Measurements from ENCODE around the gene KAZN.
"Not testable (repeated sequence)": the region's sequence is repeated elsewhere in the genome, so short reads cannot be mapped to it uniquely, and the experiment has no call there.

The KAZN gene

GRCh38 chr1:15029786-15030185, 431.3 kb downstream of the KAZN start:
- H3K9me3 ChIP-seq (ENCODE audit: insufficient read depth, low read depth, low read length) = no peaks in the 10 kb centered on the region
- H3K27ac ChIP-seq (ENCODE audit: low read length) = no peak overlapping the region
- H3K4me1 ChIP-seq (ENCODE audit: insufficient read depth, low read length) = peaks cover 5% of the 10 kb centered on the region; the same call in 1 of the 2 replicates
- no peaks in the 10 kb centered on the region for H3K36me3 ChIP-seq (ENCODE audit: insufficient read depth, low read depth, low read length)
- H3K4me3 ChIP-seq (ENCODE audit: low read length) = no peak overlapping the region
- no peaks in the 10 kb centered on the region for H3K27me3 ChIP-seq (ENCODE audit: insufficient read depth, low read length)
- no peak overlapping the region for H3K9ac ChIP-seq (ENCODE audit: low read depth, low read length)

GRCh38 chr1:15031251-15031933, 432.9 kb downstream of the KAZN start:
- peaks cover 5% of the 10 kb centered on the region; the same call in 1 of the 2 replicates for H3K4me1 ChIP-seq (ENCODE audit: insufficient read depth, low read length)
- no peak overlapping the region for H3K9ac ChIP-seq (ENCODE audit: low read depth, low read length)
- no peaks in the 10 kb centered on the region for H3K27me3 ChIP-seq (ENCODE audit: insufficient read depth, low read length)
- no peak overlapping the region for H3K27ac ChIP-seq (ENCODE audit: low read length)
- H3K36me3 ChIP-seq (ENCODE audit: insufficient read depth, low read depth, low read length) = no peaks in the 10 kb centered on the region
- no peak overlapping the region for H3K4me3 ChIP-seq (ENCODE audit: low read length)
- no peaks in the 10 kb centered on the region for H3K9me3 ChIP-seq (ENCODE audit: insufficient read depth, low read depth, low read length)

GRCh38 chr1:15033264-15033663, 434.8 kb downstream of the KAZN start:
- Histone ChIP-seq H3K4me3 (ENCODE audit: low read length) (no peak overlapping the region), H3K36me3 (ENCODE audit: insufficient read depth, low read depth, low read length) (no peaks in the 10 kb centered on the region), H3K9me3 (ENCODE audit: insufficient read depth, low read depth, low read length) (no peaks in the 10 kb centered on the region)

GRCh38 chr1:15034656-15035055, 436.2 kb downstream of the KAZN start:
- H3K27me3 ChIP-seq (ENCODE audit: insufficient read depth, low read length) = no peaks in the 10 kb centered on the region
- H3K4me3 ChIP-seq (ENCODE audit: low read length) = no peak overlapping the region
- H3K36me3 ChIP-seq (ENCODE audit: insufficient read depth, low read depth, low read length) = no peaks in the 10 kb centered on the region
- H3K27ac ChIP-seq (ENCODE audit: low read length) = no peak overlapping the region
- H3K9ac ChIP-seq (ENCODE audit: low read depth, low read length) = no peak overlapping the region
- peaks cover 1% of the 10 kb centered on the region; the same call in 1 of the 2 replicates for H3K4me1 ChIP-seq (ENCODE audit: insufficient read depth, low read length)
- H3K9me3 ChIP-seq (ENCODE audit: insufficient read depth, low read depth, low read length) = no peaks in the 10 kb centered on the region

More at GRCh38 chr1:15033264-15033663, 434.8 kb downstream of the KAZN start:
- Histone ChIP-seq H3K4me1 (ENCODE audit: insufficient read depth, low read length) (peaks cover 5% of the 10 kb centered on the region; the same call in 1 of the 2 replicates), H3K9ac (ENCODE audit: low read depth, low read length) (no peak overlapping the region), H3K27me3 (ENCODE audit: insufficient read depth, low read length) (no peaks in the 10 kb centered on the region), H3K27ac (ENCODE audit: low read length) (no peak overlapping the region)

- no peak overlapping the region for H3K27ac ChIP-seq (ENCODE audit: low read length)
- no peaks in the 10 kb centered on the region for H3K9me3 ChIP-seq (ENCODE audit: insufficient read depth, low read depth, low read length)
- no peak overlapping the region for H3K4me3 ChIP-seq (ENCODE audit: low read length)
- H3K9ac ChIP-seq (ENCODE audit: low read depth, low read length) = no peak overlapping the region
- H3K27me3 ChIP-seq (ENCODE audit: insufficient read depth, low read length) = no peaks in the 10 kb centered on the region
- no peaks in the 10 kb centered on the region; the same call in 1 of the 2 replicates for H3K4me1 ChIP-seq (ENCODE audit: insufficient read depth, low read length)
- H3K36me3 ChIP-seq (ENCODE audit: insufficient read depth, low read depth, low read length) = no peaks in the 10 kb centered on the region
These were observed 436.8 kb downstream of the KAZN start for GRCh38 chr1:15035236-15035635.

GRCh38 chr1:15036101-15036500, 437.6 kb downstream of the KAZN start:
- no peaks in the 10 kb centered on the region for H3K27me3 ChIP-seq (ENCODE audit: insufficient read depth, low read length)
- no peaks in the 10 kb centered on the region for H3K4me1 ChIP-seq (ENCODE audit: insufficient read depth, low read length)
- no peak overlapping the region for H3K4me3 ChIP-seq (ENCODE audit: low read length)
- no peaks in the 10 kb centered on the region for H3K9me3 ChIP-seq (ENCODE audit: insufficient read depth, low read depth, low read length)
- H3K9ac ChIP-seq (ENCODE audit: low read depth, low read length) = no peak overlapping the region
- no peaks in the 10 kb centered on the region for H3K36me3 ChIP-seq (ENCODE audit: insufficient read depth, low read depth, low read length)
- no peak overlapping the region for H3K27ac ChIP-seq (ENCODE audit: low read length)

GRCh38 chr1:15038232-15039016, 439.9 kb downstream of the KAZN start:
- Histone ChIP-seq H3K4me1 (ENCODE audit: insufficient read depth, low read length) (no peaks in the 10 kb centered on the region), H3K9me3 (ENCODE audit: insufficient read depth, low read depth, low read length) (no peaks in the 10 kb centered on the region), H3K27me3 (ENCODE audit: insufficient read depth, low read length) (no peaks in the 10 kb centered on the region), H3K4me3 (ENCODE audit: low read length) (no peak overlapping the region), H3K27ac (ENCODE audit: low read length) (no peak overlapping the region), H3K36me3 (ENCODE audit: insufficient read depth, low read depth, low read length) (no peaks in the 10 kb centered on the region), H3K9ac (ENCODE audit: low read depth, low read length) (no peak overlapping the region)

GRCh38 chr1:15039017-15039648, 440.6 kb downstream of the KAZN start:
- H3K36me3 ChIP-seq (ENCODE audit: insufficient read depth, low read depth, low read length) = no peaks in the 10 kb centered on the region
- H3K9ac ChIP-seq (ENCODE audit: low read depth, low read length) = no peak overlapping the region
- H3K27ac ChIP-seq (ENCODE audit: low read length) = no peak overlapping the region
- H3K4me1 ChIP-seq (ENCODE audit: insufficient read depth, low read length) = no peaks in the 10 kb centered on the region
- H3K9me3 ChIP-seq (ENCODE audit: insufficient read depth, low read depth, low read length) = no peaks in the 10 kb centered on the region
- H3K4me3 ChIP-seq (ENCODE audit: low read length) = no peak overlapping the region
- no peaks in the 10 kb centered on the region for H3K27me3 ChIP-seq (ENCODE audit: insufficient read depth, low read length)

GRCh38 chr1:15039901-15040300, 441.4 kb downstream of the KAZN start:
- Histone ChIP-seq H3K4me1 (ENCODE audit: insufficient read depth, low read length) (no peaks in the 10 kb centered on the region), H3K27ac (ENCODE audit: low read length) (no peak overlapping the region), H3K9me3 (ENCODE audit: insufficient read depth, low read depth, low read length) (no peaks in the 10 kb centered on the region), H3K27me3 (ENCODE audit: insufficient read depth, low read length) (no peaks in the 10 kb centered on the region), H3K36me3 (ENCODE audit: insufficient read depth, low read depth, low read length) (no peaks in the 10 kb centered on the region), H3K9ac (ENCODE audit: low read depth, low read length) (no peak overlapping the region), H3K4me3 (ENCODE audit: low read length) (no peak overlapping the region)

GRCh38 chr1:15040685-15041084, 442.2 kb downstream of the KAZN start:
- not testable (repeated sequence) for H3K27me3 ChIP-seq (ENCODE audit: insufficient read depth, low read length); H3K9me3 ChIP-seq (ENCODE audit: insufficient read depth, low read depth, low read length); H3K9ac ChIP-seq (ENCODE audit: low read depth, low read length); H3K4me3 ChIP-seq (ENCODE audit: low read length); H3K36me3 ChIP-seq (ENCODE audit: insufficient read depth, low read depth, low read length); H3K4me1 ChIP-seq (ENCODE audit: insufficient read depth, low read length); H3K27ac ChIP-seq (ENCODE audit: low read length)

GRCh38 chr1:15042866-15043265, 444.4 kb downstream of the KAZN start:
- Histone ChIP-seq H3K9ac (ENCODE audit: low read depth, low read length) (no peak overlapping the region), H3K4me3 (ENCODE audit: low read length) (no peak overlapping the region), H3K9me3 (ENCODE audit: insufficient read depth, low read depth, low read length) (no peaks in the 10 kb centered on the region), H3K4me1 (ENCODE audit: insufficient read depth, low read length) (no peaks in the 10 kb centered on the region), H3K27ac (ENCODE audit: low read length) (no peak overlapping the region), H3K36me3 (ENCODE audit: insufficient read depth, low read depth, low read length) (no peaks in the 10 kb centered on the region), H3K27me3 (ENCODE audit: insufficient read depth, low read length) (no peaks in the 10 kb centered on the region)

- Histone ChIP-seq H3K27ac (ENCODE audit: low read length) (no peak overlapping the region), H3K36me3 (ENCODE audit: insufficient read depth, low read depth, low read length) (no peaks in the 10 kb centered on the region), H3K4me3 (ENCODE audit: low read length) (no peak overlapping the region), H3K9me3 (ENCODE audit: insufficient read depth, low read depth, low read length) (no peaks in the 10 kb centered on the region), H3K27me3 (ENCODE audit: insufficient read depth, low read length) (no peaks in the 10 kb centered on the region), H3K9ac (ENCODE audit: low read depth, low read length) (no peak overlapping the region), H3K4me1 (ENCODE audit: insufficient read depth, low read length) (no peaks in the 10 kb centered on the region)
These were observed 445.4 kb downstream of the KAZN start for GRCh38 chr1:15043934-15044333.
